Right lobe of liver (tissue), 4 donors: Measurements from ENCODE around the gene ASPSCR1.

ENCODE experiments used
- POLR2A ChIP-seq: fragments of 450-650 bp; IDR thresholded peaks from one replicate; pipeline ENCODE4 v1.6.1; 2017; ENCODE audit warnings: antibody characterized with exemption, mild to moderate bottlenecking
- TF ChIP-seq, protein P1 (sequence below), 4 donors: fragments of 200-600 bp in 3 of 4; fragments of 450-650 bp in 1 of 4; IDR thresholded peaks; one replicate each; pipeline versions ENCODE4 v1.5.1 to v1.8.0; 2016 to 2022; ENCODE audit warnings: antibody characterized with exemption in 4 of 4, mild to moderate bottlenecking in 2 of 4
- donor health status: DM: no; HTN: no; CAD: no.
- donor health status: DM: no; HTN: no; CAD: no.
- donor health status: DM: no; HTN: yes; CAD: no.

DNA sequence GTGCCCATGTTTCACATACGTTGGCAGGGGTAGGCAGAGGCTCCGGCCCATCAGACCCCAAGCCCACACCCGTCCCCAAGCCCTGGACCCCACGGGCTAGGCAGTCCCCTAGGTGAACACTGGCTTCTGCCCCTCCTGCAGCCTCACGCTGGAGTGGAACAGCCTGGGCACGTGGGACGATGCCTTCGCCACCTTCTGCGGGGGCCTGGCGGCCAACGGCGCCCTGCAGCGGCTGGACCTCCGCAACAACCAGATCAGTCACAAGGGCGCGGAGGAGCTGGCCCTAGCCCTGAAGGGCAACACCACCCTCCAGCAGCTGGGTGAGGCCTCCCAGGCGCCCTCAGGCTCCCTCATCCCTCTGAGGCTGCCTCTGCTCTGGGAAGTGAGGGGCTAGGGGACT is 47.4 kb downstream of the ASPSCR1 start:
- TF ChIP-seq, protein P1, sequence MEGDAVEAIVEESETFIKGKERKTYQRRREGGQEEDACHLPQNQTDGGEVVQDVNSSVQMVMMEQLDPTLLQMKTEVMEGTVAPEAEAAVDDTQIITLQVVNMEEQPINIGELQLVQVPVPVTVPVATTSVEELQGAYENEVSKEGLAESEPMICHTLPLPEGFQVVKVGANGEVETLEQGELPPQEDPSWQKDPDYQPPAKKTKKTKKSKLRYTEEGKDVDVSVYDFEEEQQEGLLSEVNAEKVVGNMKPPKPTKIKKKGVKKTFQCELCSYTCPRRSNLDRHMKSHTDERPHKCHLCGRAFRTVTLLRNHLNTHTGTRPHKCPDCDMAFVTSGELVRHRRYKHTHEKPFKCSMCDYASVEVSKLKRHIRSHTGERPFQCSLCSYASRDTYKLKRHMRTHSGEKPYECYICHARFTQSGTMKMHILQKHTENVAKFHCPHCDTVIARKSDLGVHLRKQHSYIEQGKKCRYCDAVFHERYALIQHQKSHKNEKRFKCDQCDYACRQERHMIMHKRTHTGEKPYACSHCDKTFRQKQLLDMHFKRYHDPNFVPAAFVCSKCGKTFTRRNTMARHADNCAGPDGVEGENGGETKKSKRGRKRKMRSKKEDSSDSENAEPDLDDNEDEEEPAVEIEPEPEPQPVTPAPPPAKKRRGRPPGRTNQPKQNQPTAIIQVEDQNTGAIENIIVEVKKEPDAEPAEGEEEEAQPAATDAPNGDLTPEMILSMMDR (IDR thresholded peaks at IDR 0.05), result no peak
- no peak for TF ChIP-seq POLR2A
